ENCODE data around the gene SH3BGR. TPM values are rescaled to one million over a fixed set of nuclear protein-coding genes. Genes with fewer than 3 reads are reported as not detected.

The SH3BGR gene
- total RNA-seq, 6 experiments from 2014 or later, result 1.4 to 3.7 (median 2.3) TPM

- no peak for TF ChIP-seq CTCF (IDR thresholded peaks at IDR 0.05)
- Mint-ChIP-seq H3K4me1 (ENCODE audit: low read depth) (no peaks in the 10 kb centered on the region), H3K27ac (no peak overlapping the region), H3K36me3 (ENCODE audit: low read depth) (no peaks in the 10 kb centered on the region), H3K4me3 (no peak overlapping the region), H3K27me3 (ENCODE audit: insufficient read depth) (peaks cover 38% of the 10 kb centered on the region), H3K9me3 (no peaks in the 10 kb centered on the region)
- no peak for DNase-seq
Observed at GRCh38 chr21:39527664-39528381, 76.1 kb downstream of the SH3BGR start.

DNA sequence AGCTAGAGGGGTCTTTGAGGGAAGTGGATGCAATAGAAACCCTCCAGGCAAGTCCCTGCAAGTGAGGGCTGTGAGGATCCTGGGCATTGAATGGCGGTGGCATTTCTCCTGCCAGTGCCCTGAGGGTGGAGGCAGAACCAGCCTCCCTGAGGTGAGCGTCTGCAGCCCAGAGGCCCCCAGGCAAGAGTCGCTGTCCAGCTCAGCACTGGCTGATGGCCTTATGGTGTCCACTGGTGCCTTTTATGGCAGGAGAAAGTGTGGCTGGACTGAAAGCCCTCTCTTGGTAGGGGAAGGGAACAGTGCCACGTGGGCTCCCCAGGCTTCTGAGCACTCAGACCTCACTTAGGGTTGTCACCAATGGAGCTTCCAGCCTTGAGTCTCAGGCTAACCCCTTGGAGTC lies 77.3 kb downstream of the SH3BGR start:
- Mint-ChIP-seq H3K4me3 (no peak overlapping the region), H3K27ac (no peak overlapping the region), H3K27me3 (ENCODE audit: insufficient read depth) (peaks cover 27% of the 10 kb centered on the region), H3K4me1 (ENCODE audit: low read depth) (no peaks in the 10 kb centered on the region), H3K36me3 (ENCODE audit: low read depth) (no peaks in the 10 kb centered on the region), H3K9me3 (no peaks in the 10 kb centered on the region)
- DNase-seq, result peak; percentile 10
- TF ChIP-seq CTCF (IDR thresholded peaks at IDR 0.05), result no peak

- DNase-seq, result no peak
- H3K4me3 Mint-ChIP-seq, result no peak overlapping the region
- no peaks in the 10 kb centered on the region; the same call in 1 of the 2 replicates for H3K4me1 Mint-ChIP-seq (ENCODE audit: low read depth)
- no peak overlapping the region for H3K27ac Mint-ChIP-seq
- no peak for TF ChIP-seq CTCF (IDR thresholded peaks at IDR 0.05)
- peaks cover 24% of the 10 kb centered on the region for H3K27me3 Mint-ChIP-seq (ENCODE audit: insufficient read depth)
- H3K36me3 Mint-ChIP-seq (ENCODE audit: low read depth), result no peaks in the 10 kb centered on the region
- no peaks in the 10 kb centered on the region for H3K9me3 Mint-ChIP-seq
Observed at GRCh38 chr21:39531064-39531463, 79.3 kb downstream of the SH3BGR start.

DNA sequence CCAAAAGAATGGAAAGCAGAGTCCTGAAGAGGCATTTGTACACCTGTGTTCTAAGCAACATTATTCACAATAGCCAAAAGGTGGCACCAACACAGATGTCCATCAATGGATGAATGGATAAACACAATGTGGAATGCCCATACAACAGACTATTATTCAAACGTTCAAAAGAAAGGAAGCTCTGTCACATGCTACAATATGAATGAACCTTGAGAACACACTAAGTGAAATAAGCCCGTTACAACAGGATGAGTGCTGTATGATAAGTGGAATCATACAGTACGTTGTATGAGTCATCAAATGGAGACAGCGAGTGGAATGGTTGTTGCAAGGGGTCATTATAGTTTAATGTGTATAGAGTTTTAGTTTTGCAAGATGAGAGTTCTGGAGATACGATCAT lies 80.1 kb downstream of the SH3BGR start:
- Mint-ChIP-seq H3K4me3 (no peak overlapping the region), H3K27ac (no peak overlapping the region), H3K36me3 (ENCODE audit: low read depth) (no peaks in the 10 kb centered on the region), H3K27me3 (ENCODE audit: insufficient read depth) (peaks cover 24% of the 10 kb centered on the region), H3K9me3 (no peaks in the 10 kb centered on the region), H3K4me1 (ENCODE audit: low read depth) (no peaks in the 10 kb centered on the region; the same call in 1 of the 2 replicates)
- peak; percentile 2 for DNase-seq
- no peak; the same call in 1 of the 2 replicates for TF ChIP-seq CTCF (IDR thresholded peaks at IDR 0.05)

DNA sequence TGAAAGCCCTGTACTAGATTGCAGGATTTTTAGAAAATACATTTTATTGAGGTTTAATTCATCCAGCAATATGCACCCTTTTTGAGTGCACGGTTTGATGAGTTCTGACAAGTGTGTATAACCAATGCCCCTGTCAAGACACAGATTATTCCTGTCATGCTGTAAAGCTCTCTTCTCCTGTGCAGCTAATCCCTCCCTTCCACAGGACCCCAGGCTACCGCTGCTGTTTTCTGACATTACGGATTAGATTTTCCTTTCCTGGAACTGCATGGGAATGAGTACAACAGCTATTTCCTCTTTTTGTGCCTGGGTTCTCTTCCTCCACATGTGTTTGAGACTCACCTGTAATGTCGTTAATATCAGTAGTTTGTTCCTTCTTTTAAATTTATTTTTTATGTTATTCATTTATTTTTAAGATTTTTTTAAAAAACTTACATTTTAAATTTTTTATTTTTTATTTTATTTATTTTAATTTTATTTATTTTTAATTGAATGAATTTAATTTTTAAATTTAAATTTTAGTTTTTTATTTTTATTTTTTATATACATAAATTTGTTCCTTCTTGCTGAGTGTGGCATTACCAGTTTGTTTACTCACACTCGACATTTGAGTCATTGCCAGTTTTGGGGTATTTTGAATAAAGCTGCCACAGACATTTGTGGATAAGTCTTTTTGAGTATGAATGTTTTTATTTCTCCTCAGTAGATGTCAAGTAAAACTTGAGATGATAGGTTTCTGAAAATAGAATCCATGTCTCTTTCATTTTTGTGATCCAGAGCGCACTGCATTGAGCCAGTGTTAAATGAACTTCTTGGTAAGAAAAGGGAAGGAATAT lies 82.0 kb downstream of the SH3BGR start:
- Mint-ChIP-seq H3K9me3 (no peaks in the 10 kb centered on the region), H3K27me3 (ENCODE audit: insufficient read depth) (peaks cover 19% of the 10 kb centered on the region), H3K4me1 (ENCODE audit: low read depth) (no peaks in the 10 kb centered on the region; the same call in 1 of the 2 replicates), H3K36me3 (ENCODE audit: low read depth) (no peaks in the 10 kb centered on the region), H3K4me3 (no peak overlapping the region), H3K27ac (no peak overlapping the region)
- DNase-seq, result no peak
- no peak for TF ChIP-seq CTCF (IDR thresholded peaks at IDR 0.05)

Measured in HFFc6 (cell line).